ENCODE measurements around the gene FBXL16. TPM values are rescaled to one million over a fixed set of nuclear protein-coding genes. Genes with fewer than 3 reads are reported as not detected.
A peak's percentile ranks its signal among the peaks of the same experiment; 100 is the strongest.

The FBXL16 gene
- total and polyA plus RNA-seq, 2 experiments from 2014 or later = 0.07 to 0.28 TPM

DNA sequence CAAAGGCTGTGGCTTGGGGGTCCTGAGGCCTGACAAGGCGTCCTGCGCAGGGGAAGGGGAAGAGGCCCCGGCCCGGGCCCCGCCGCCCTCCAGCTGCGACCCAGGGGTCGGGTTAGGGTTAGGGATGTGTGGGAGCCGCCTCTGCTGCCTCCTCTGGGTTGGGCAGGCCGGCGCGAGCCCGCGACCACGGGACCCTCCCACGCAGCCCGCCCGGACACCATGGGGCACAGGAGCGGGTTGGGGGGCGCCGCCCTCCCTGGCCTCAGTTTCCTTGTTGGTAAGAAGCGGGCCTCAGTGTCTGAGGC is 34.8 kb upstream of the FBXL16 start:
- Histone ChIP-seq H3K27ac (peak overlapping the region; percentile 79), H3K36me3 (replicated peaks; ENCODE audit: insufficient read depth, low read depth) (no peaks in the 10 kb centered on the region), H3K4me1 (ENCODE audit: insufficient read depth) (peaks cover 11% of the 10 kb centered on the region), H4K20me1 (ENCODE audit: insufficient read depth, poor library complexity, severe bottlenecking) (no peaks in the 10 kb centered on the region), H2AFZ (peak overlapping the region; percentile 84), H3K27me3 (no peaks in the 10 kb centered on the region), H3K9me3 (ENCODE audit: low read depth) (no peaks in the 10 kb centered on the region), H3K9me2 (replicated peaks; ENCODE audit: insufficient read depth) (no peaks in the 10 kb centered on the region), H3K4me3 (peak overlapping the region; percentile 91), H3K4me2 (peak overlapping the region; percentile 99), H3K79me2 (peaks cover 13% of the 10 kb centered on the region)
- TF ChIP-seq, protein P1, sequence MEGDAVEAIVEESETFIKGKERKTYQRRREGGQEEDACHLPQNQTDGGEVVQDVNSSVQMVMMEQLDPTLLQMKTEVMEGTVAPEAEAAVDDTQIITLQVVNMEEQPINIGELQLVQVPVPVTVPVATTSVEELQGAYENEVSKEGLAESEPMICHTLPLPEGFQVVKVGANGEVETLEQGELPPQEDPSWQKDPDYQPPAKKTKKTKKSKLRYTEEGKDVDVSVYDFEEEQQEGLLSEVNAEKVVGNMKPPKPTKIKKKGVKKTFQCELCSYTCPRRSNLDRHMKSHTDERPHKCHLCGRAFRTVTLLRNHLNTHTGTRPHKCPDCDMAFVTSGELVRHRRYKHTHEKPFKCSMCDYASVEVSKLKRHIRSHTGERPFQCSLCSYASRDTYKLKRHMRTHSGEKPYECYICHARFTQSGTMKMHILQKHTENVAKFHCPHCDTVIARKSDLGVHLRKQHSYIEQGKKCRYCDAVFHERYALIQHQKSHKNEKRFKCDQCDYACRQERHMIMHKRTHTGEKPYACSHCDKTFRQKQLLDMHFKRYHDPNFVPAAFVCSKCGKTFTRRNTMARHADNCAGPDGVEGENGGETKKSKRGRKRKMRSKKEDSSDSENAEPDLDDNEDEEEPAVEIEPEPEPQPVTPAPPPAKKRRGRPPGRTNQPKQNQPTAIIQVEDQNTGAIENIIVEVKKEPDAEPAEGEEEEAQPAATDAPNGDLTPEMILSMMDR (IDR thresholded peaks at IDR 0.05; ENCODE audit: poor library complexity) = no peak
- no peak for TF ChIP-seq EZH2 (IDR thresholded peaks at IDR 0.05; ENCODE audit: borderline replicate concordance)
- no peak for TF ChIP-seq EZH2phosphoT487 (IDR thresholded peaks at IDR 0.05; ENCODE audit: low read depth, severe bottlenecking, unreplicated experiment)
- WGBS (ENCODE audit: low lambda C conversion rate, missing lambda C conversion rate) = 2% methylated on average over 19 of the region's 22 CpGs
- no peak for DNase-seq (ENCODE audit: low spot score)

DNA sequence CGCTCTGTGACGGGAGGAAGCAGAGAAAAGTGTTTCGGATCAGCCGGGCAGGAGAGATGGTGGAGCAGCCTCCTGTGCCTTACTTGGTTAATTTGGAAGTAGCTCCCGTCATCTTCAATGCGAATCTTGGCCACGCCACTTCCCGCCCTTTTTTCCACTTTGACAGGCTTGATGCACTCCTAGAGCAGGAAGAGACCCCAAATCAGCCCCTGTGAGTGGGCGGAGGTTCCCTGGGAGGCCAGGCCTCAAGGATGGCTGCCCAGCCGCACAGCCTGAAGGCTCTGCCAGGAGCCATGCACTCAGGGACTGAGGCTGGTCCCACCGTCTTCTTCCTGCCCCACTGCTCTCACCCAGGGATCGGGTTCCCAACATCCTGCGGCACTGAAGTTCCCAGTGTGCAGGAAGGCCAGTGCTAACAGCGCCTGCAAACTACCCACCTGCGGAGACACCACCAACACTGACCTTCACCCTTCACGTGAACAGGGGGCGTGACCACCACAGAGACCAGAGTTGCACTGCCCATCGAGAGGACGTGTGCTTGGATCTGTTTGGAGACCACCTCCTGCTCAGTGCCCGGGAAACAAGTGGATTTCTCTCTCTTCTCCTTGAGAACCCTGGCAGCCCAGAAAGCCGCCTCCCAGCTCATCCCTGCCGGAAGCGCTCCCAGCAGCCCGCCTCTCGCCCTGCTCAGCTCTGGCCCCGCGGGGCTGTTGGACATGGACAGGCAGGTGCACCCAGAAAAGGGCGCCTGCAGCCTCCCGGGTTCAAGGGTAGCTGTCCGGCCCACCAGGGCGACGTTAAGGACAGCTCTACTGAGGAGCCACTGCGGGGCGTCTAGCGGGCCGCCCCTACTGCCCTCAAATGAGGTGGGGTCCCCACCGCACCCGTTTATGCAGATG is 34.2 kb upstream of the FBXL16 start:
- 53% methylated on average over 38 of the region's 38 CpGs for WGBS (ENCODE audit: low lambda C conversion rate, missing lambda C conversion rate)
- Histone ChIP-seq H2AFZ (peak overlapping the region; percentile 84), H3K9me2 (replicated peaks; ENCODE audit: insufficient read depth) (no peaks in the 10 kb centered on the region), H3K4me1 (ENCODE audit: insufficient read depth) (peaks cover 11% of the 10 kb centered on the region), H3K36me3 (replicated peaks; ENCODE audit: insufficient read depth, low read depth) (no peaks in the 10 kb centered on the region), H3K27me3 (no peaks in the 10 kb centered on the region), H4K20me1 (ENCODE audit: insufficient read depth, poor library complexity, severe bottlenecking) (no peaks in the 10 kb centered on the region), H3K4me3 (peak overlapping the region; percentile 91), H3K79me2 (peaks cover 13% of the 10 kb centered on the region), H3K27ac (peak overlapping the region; percentile 79), H3K9me3 (ENCODE audit: low read depth) (no peaks in the 10 kb centered on the region), H3K4me2 (peak overlapping the region; percentile 99)
- no peak for DNase-seq (ENCODE audit: low spot score)
- TF ChIP-seq, protein P1 (IDR thresholded peaks at IDR 0.05; ENCODE audit: poor library complexity) = no peak
- TF ChIP-seq EZH2phosphoT487 (IDR thresholded peaks at IDR 0.05; ENCODE audit: low read depth, severe bottlenecking, unreplicated experiment) = no peak
- no peak for TF ChIP-seq EZH2 (IDR thresholded peaks at IDR 0.05; ENCODE audit: borderline replicate concordance)

- Histone ChIP-seq H3K9me3 (ENCODE audit: low read depth) (no peaks in the 10 kb centered on the region), H3K9me2 (replicated peaks; ENCODE audit: insufficient read depth) (no peaks in the 10 kb centered on the region), H4K20me1 (ENCODE audit: insufficient read depth, poor library complexity, severe bottlenecking) (no peaks in the 10 kb centered on the region), H3K36me3 (replicated peaks; ENCODE audit: insufficient read depth, low read depth) (no peaks in the 10 kb centered on the region), H3K4me3 (no peak overlapping the region), H3K27ac (no peak overlapping the region), H3K4me1 (ENCODE audit: insufficient read depth) (peaks cover 11% of the 10 kb centered on the region), H3K79me2 (peaks cover 13% of the 10 kb centered on the region), H3K4me2 (no peak overlapping the region), H2AFZ (no peak overlapping the region), H3K27me3 (no peaks in the 10 kb centered on the region)
- TF ChIP-seq EZH2phosphoT487 (IDR thresholded peaks at IDR 0.05; ENCODE audit: low read depth, severe bottlenecking, unreplicated experiment) (no peak), EZH2 (IDR thresholded peaks at IDR 0.05; ENCODE audit: borderline replicate concordance) (no peak)
- TF ChIP-seq, protein P1 (IDR thresholded peaks at IDR 0.05; ENCODE audit: poor library complexity) = no peak
- no peak for DNase-seq (ENCODE audit: low spot score)
- 98% methylated on average over 29 of the region's 29 CpGs for WGBS (ENCODE audit: low lambda C conversion rate, missing lambda C conversion rate)
These were observed 31.4 kb upstream of the FBXL16 start for GRCh38 chr16:736936-737481.
